Fibroblast of skin of right biceps (primary cell): ENCODE data around the gene PTPRN2.

Source experiments
- DNase-seq: peaks from one replicate; pipeline ENCODE4 v3.0.0-alpha.2; 2013

The PTPRN2 gene

DNA sequence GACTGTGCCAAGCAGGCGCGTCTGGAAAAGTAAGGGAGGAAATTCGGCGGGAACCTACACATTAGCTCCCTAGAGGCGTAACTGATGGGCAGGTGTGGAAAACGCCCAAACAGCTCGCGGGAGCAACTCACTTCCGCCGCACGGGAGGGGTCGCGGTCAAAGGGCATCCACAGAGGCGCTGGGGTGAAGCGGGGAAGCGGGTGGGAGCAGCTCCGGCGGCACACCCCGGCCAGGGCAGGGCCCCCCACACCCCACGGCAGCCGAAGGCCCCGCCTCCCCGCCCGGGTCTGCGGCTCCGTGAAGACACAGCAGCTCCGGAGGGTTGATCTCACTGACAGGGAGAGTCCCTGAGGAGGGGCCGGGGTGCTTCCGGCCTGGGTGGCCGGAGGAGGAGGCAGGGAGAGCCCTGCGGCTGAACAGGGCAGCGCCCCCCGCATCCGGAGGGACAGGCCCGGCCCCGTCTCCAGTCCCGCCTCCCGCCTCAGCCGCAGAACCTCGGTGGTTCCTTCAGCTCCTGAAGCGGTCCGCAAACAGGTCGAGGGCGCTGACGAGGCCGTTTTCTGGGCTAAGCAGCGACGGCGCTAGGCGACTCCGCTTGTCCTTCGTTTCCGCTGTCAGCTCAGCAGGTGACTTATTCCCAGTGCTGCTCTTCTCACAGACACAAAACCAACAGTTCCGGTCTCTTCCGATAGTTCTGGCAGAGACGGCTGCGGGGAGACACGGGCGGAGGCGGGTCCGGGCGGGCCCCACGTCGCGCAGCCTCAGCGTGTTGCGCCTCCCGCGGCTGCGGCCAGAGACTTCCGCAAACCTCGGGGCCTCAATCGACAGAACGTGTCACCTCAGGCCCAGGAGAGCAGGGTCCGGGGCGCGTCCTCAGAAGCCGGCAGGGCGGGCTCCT lies 974.7 kb downstream of the PTPRN2 start:
- no peak for DNase-seq

DNA sequence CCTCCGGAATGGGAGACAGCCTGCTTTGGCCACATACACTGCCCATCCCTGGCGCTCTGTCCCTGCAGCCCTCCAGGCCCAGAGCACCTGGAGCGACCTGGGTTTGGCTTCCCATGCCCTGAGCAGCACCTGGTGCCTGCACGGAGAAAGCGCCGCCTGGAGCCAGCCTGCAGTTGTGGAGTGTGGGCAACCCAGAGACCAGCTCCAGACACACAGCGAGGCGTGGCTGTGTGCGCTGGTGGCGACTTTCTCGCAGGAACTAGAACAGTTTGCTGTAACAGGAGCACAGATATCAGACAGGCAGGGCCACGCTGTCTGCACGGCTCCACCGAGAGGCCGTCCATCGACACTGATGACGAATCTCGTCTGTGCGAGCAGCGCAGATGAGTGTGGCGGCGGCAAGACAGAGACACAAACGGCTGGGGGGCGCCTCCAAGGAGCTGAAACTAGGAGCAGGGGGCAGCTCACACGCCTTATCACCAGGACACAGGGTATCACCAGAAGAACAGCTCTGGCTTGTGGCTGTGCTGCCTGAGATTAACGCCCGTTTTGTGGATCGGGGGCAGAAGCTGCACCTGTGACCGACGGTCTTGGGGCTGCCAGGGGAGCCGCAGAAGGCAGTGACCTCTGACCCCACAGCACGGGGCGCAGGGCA lies 975.5 kb downstream of the PTPRN2 start:
- no peak for DNase-seq

DNA sequence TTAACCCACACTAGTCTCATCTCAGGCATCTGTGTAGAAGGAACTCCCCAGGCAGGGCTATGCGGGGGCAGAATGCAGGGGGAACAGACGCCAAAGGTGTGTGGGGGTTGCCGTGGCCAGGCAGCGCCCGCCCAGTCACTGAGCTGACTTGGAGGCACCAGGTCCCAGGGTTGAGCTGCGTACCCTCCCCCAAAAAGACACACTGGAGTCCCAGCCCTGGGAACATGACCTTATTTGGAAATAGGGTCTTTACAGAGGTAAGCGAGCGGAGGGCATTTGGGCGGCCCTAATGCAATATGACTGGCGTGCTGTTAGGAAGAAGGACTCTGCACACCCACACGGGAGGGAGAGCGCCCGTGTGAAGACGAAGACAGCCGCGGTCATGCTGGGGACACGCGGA lies 976.3 kb downstream of the PTPRN2 start:
- no peak for DNase-seq

DNA sequence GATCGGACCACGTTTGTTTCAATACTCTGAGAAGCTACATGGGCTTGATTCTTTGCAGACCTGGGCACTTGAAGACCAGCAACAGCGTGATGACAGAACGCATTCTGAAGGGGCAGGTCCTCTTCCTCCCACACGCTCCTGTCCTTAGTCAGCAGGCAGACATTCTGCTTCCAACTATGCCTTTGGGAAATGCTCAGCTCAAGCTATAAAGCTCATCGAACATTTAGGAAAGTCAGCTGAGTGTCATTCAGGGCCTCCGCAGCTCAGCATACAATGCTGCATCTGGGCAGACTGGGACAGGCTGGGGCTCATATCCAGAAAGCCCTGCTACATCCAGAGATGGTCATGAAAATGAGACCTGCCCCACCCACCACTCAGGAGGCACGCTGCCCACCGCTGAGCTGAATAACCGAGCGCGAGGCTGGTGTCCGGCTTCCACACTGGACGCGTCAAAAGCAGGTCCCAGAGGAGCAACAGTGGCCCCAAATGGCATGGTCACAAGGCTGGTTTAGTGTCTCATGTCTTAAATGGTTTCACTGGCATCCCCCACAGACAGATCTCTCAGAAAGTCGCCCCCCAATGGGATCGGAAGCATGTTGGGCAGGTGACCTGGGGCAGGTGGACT lies 976.8 kb downstream of the PTPRN2 start:
- DNase-seq: no peak

DNA sequence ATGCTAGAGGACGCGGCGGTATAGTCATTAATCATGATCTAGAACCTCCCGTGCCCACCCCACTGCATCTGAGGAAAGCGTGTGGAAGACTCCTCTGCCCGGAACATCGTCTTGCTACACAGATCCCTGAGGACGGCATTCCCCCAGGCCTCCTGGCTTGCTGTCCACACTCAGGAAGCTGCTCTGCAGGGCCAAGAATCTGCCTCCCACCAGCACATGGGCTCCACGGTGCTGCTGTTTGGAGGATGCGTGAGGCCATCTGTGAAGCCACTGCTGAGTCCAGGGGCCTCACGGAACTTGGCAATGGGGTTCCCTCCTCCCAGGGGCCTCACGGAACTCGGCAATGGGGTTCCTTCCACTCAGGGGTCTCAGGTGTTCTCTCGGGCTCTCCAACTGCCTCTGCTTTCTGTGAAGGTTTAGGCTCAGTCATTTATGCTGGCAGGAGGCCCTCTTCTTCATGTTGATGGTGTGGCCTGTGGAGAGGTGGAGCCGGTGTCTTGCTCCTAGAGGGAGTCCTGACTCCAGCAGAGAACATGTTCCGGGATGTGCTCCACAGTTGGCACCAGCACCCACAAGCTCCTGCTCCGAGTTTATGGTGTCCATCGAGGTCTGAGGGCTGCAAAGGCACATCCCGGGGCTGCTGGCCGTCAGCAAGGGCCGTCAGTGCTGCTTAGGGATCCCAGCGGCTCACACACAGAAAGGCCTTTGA lies 977.5 kb downstream of the PTPRN2 start:
- no peak for DNase-seq

DNA sequence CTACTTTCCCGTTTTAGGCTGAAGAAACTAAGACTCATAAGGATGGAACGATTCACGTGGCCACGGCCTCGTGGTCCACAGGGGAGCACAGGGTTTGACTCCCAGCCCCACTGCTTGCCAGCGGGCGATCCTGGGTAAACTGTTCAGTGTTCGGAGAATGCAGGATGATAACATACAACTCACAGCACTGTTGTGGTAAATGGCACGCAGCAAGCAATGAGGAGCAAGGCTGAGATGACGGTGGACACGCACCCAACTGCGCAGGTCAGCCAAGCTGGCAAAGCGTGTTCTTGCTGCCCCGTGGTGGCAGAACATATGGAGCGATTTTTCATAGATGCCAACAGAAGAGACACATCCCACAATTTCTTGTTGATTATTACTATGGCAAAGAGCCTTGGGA lies 978.1 kb downstream of the PTPRN2 start:
- no peak for DNase-seq

DNA sequence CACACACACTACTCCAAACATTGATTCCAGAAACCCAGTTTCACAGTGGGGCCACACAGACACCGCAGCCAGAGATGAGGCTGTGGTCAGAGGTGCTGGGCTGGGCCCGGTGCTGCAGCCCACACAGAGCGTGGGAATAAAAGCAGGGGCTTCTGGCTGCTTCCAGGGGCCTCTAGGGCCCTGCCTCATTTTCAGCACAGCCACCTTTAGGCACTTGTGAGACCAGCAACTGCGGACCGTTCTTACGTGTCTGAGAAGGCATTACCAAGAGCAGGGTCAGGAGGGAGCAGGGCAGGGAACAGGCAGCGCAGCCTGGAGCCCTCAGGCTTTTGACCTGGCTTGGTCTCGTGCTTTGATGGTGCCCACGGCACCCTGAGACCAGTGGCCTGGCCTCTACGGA lies 980.4 kb downstream of the PTPRN2 start:
- DNase-seq: no peak

DNA sequence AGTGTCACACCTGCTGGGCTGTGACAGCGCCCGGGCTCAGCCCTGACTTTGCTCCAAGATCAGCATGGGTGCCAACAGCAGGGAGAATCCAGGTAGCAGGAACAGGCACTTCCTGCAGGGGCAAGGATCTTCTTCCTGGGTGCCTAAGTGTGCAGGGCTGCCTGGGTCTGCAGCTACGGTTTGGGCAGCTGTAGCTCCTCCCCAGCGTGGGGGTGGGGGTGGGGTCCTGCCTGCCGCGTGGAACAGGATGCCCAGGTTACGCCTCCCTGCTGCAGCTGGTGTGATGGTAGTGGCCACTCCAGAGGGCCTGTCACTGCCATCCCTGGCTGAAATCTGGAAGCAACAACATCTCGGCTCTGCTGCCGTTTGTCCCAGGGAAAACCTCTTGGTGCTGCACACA lies 981.5 kb downstream of the PTPRN2 start:
- no peak for DNase-seq

DNA sequence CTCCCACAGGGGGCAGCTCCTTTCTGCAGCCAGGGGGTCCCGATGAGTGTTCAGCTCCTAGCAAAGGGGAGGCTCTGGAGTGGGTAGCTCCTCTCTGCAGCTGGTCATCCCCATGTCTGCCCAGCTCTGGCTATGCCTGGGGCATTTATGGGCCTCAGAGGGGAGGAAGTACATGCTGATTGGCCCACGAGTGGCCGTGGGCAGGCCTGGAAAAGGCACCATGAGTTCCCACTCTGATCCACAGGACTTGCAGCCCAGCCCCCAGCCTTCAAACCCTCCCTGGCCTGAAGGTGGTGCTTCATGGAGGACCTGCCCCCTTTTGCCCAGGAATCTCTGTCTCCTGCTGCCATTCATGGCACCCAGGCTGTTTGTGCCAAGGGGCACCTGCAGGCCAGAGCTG lies 982.0 kb downstream of the PTPRN2 start:
- no peak for DNase-seq

DNA sequence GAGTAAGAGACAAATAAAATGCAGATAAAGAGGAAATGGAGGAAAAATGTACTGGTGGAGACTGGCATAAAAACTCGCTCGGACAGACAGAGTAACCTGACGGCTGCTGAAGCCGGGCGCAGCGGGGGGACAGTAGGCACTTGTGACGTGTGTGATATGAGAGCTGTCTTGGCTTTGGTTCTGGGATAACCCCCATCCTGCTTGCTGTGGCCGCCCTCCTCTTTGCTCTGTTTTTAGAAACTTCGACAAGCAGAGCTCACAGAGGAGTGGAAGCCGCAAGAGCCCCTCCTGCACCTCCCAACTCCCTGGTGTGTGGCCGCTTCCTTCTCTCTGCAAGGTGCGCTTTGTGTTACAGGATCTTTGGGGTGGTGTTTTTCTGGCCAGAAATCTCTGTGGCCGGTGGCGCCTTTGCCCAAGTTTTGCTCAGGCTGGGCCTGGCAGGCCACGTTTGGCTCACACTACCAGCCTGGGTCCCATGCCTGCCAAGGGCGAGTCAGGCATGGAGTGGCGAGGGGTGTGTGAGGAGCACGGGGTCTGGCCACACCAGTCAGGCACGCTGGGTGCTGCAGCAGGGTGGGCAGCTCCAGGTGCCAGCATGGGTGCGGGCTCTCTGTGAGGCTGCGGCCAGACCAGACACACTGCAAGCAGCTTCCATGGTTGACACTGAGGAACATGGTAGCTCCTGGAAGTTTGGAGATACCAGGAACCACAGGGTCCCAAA lies 982.8 kb downstream of the PTPRN2 start:
- DNase-seq: no peak

DNA sequence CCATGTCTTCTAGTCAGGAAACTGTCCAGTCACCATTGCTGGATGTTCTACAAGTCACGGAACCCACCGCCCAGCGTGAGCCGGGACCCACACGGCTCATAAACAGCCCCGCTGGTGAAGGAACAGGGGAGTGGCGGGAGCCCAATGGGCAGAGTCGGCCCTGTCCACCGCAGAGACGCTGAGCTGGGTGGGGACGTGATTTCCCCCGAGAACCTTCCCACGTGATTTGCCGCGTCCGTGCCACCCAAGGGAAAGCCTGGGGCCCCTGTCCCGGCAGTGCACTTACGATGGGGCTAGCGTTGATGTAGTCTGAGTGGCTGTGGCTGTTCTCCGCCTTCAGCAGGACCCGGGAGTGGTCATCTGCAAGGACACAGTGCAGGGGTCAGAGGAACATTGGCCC lies 983.9 kb downstream of the PTPRN2 start:
- no peak for DNase-seq

DNA sequence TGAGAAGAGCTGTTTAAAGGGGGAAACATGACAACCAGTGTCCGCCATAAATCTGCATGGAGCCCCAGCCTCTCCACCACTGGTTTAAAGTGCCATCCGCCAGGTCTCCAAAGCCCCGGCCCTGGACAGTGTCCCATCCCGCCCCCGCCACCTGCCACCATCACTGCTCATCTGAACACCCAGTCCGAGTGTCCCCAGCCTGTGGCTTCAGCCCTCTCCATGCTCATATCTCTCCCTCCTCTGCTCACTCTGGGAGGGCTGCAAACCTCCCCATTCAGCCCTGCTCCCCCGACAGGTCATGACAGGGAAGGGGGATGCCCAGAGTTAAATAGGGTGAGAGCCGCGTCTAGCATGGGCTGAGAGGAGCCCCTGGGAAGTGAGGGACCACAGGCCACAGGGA lies 984.6 kb downstream of the PTPRN2 start:
- DNase-seq: no peak

DNA sequence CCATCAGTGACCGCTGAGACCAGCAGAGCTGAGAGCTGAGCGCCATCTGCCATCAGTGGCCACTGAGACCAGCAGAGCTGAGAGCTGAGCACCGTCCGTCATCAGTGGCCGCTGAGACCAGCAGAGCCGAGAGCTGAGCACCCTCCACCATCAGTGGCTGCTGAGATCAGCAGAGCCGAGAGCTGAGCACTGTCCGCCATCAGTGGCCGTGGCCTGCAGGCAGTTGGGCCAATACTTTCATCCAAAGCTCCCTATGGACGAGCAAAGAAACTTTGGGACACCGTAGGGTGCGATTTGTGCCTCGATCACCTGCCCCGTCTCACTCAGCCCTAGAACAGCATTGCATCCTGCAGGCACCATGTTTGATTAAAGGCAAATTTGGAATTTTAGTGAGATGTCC lies 985.0 kb downstream of the PTPRN2 start:
- DNase-seq: no peak

DNA sequence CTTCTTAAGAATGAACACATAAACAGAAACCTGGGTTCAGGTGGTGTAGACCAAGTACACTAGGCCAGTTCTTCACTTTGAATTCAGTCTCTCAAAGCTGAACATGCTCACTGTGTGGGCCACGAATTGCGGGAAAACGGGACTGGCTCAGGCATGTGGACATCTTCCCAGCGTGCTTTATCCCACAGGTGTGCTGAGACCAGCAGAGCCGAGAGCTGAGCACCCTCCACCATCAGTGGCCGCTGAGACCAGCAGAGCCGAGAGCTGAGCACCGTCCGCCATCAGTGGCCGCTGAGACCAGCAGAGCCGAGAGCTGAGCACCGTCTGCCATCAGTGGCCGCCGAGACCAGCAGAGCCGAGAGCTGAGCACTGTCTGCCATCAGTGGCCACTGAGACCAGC lies 985.5 kb downstream of the PTPRN2 start:
- DNase-seq: no peak

DNA sequence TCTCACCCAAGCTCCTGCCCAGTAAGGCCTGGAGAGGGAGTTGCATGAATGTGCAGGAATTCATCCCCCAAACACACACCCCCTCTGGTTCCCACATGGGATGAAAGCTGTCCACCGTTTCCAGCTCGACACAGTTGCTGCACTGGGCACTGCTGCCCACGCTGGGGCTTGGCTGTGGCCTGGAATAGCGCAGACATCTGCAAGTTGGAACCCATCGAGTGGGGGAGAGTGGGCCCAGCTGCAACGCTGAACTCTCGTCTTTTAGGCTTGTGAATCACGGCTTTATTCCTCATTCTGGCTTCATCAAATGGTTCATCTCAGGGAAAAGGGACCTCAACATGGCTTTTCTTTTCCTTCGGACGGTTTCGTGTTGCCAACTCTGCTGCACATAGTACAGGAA lies 986.1 kb downstream of the PTPRN2 start:
- no peak for DNase-seq

DNA sequence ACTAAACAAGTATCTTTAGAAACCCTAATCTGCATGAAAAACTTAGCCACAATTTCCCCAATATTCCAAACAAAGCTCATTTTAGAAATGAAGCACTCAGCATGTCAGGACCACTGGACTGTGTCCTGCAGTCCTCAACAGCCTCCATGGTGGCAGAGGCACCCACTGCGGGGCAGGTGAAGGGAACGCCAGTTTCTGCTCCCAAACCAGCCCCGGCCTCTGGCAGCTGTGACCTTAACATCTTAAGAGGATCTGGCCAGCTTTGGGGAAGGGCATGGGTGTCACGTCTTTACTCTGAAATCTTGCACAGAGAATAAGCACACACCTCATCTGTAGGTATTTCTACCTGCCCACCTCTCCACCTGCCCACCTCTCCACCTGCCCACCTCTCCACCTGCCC lies 988.1 kb downstream of the PTPRN2 start:
- no peak for DNase-seq

DNA sequence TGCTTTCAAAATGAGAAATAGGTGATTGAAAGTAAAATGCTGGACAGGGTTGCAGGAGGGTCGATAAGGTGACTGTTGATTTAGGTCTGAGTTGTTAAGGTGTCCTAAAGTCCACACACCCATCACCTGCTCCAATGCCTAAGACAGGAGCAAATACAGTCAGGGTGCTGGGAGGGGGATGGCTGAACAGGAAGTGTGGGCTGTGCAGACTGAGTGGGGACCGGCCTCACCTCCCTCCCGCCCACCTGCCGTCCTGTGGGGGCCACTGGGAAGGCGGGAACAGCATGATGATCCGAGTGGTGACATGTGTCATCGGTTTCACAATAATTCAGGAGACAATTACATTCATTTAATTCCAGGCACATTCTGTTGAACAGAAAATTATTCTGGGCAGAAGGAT lies 990.1 kb downstream of the PTPRN2 start:
- no peak for DNase-seq

DNA sequence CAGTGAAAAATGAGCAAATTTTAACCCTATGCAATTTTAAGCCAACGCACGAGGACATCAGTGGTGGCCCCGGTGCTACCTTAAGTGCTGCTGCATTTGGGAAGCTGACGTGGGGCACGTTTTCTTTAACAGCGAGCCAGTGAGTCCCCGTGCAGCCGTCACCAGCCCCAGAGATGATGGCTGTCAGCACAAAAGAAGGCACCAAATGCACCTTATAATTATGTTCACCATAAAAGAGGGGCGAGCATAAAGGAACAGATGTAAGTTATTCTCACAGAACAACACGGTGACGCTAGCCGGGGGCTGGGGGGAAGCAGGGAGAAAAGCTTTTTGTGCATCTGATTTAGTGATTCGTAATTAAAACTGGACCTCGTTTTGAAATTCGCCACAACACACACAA lies 990.7 kb downstream of the PTPRN2 start:
- no peak for DNase-seq

DNA sequence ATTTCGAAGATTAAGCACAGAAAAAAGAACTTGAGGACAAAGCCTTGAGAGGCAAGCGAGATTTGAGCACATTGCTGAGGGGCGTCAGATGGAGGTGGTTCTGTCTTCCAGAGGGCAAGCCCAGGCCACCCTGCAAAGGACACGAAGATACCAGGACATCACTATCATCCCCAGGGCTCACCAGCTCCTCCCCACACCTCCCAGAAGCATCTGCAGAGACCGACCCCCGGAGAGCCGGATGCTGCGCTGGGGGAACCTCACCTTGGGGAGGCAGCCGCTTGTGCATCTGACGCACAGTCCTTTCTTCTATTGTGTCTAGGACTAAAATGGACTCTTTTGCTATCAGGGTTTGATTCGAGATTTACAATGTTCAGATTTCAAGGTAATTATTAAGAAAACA lies 991.2 kb downstream of the PTPRN2 start:
- DNase-seq: no peak

DNA sequence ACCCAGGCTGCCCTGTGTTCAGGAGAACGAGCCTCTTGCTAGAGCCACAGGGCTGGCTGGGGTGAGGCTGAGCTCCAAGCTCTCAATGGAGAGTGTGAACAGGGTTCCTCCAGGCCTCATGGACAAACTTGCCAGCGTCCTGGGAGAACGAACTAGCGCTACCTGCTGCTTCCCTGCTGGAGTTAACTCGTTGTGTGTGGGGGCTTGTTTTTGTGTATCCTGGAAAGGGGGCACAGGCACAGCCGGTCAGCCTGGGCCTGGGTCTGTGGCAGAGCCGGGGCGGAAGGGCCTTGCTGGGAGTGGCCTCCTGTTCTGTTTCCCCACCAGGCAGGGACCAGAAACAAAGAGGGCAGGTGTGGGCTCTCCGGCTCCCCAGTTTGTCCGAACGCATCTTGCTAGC lies 991.6 kb downstream of the PTPRN2 start:
- no peak for DNase-seq

DNA sequence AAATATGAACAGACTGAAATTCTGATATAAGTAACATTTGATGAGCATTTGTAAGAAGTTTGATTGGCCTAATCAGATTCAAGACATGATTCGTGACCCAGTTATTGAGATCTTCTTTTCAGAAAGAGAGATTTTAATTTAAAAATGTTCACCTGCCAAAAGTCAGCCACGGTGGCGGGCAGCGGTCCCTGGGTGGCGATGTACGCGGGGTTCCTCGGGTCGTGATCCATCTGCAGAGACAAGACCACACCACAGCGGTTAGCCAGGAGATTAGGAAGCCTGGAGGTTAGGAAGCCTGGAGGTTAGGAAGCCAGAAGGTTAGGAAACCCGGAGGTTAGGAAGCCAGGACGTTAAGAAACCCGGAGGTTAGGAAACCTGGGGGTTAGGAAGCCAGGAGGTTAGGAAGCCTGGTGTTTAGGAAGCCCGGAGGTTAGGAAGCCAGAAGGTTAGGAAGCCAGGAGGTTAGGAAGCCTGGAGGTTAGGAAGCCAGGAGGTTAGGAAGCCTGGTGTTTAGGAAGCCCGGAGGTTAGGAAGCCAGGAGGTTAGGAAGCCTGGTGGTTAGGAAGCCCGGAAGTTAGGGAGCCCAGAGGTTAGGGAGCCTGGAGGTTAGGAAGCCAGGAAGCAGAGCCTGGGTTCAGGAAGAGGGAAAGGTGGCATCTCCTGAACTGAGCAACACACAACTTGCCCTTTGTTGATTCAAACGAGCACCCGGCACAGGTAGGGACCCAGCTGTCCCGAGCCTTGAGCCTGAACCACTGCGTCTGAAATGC lies 992.4 kb downstream of the PTPRN2 start:
- no peak for DNase-seq

DNA sequence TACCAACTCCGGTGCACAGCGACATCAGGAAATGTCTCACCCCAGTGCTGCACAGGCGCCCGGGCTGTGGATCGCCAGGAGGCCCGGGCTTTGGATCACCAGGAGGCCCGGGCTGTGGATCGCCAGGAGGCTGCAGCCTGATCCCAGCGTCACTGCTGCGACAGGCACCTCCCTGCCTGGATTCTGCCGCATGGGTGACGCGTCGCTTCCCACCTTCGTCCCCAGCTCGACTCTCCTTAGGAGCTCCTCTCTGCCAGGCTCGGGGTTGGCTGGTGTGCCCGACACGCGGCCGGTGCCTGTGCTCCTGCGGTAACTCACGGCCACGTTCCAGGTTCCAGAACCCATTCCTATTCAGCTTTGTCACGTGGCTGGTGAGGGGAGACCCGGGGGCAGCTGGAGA lies 993.3 kb downstream of the PTPRN2 start:
- no peak for DNase-seq
